Activated CD4-positive, CD25-positive, alpha-beta regulatory T cell (primary cell): ENCODE measurements around the gene MCRIP2.

Experiments used
- DNase-seq, 4 experiments: peaks; one replicate each; lab custom pipeline; 2025; lab: John Stamatoyannopoulos, UW

Gene MCRIP2

GRCh38 chr16:616733-617586 lies 24.7 kb upstream of the MCRIP2 start:
- DNase-seq: no peak

GRCh38 chr16:617855-618254 lies 23.8 kb upstream of the MCRIP2 start:
- no peak for DNase-seq

- no peak for DNase-seq
Measured at GRCh38 chr16:619476-620100, 22.0 kb upstream of the MCRIP2 start.

- DNase-seq: no peak
Measured at GRCh38 chr16:620700-621525, 20.7 kb upstream of the MCRIP2 start.

GRCh38 chr16:621526-622105 lies 20.0 kb upstream of the MCRIP2 start:
- DNase-seq: no peak

- no peak for DNase-seq
Measured at GRCh38 chr16:622920-623280, 18.7 kb upstream of the MCRIP2 start.

- no peak for DNase-seq
Measured at GRCh38 chr16:624526-625070, 17.0 kb upstream of the MCRIP2 start.

- no peak for DNase-seq
Measured at GRCh38 chr16:625117-625976, 16.3 kb upstream of the MCRIP2 start.

GRCh38 chr16:625977-626765 lies 15.5 kb upstream of the MCRIP2 start:
- no peak for DNase-seq

- DNase-seq: no peak
Measured at GRCh38 chr16:626787-627453, 14.7 kb upstream of the MCRIP2 start.

- no peak for DNase-seq
Measured at GRCh38 chr16:627454-628239, 14.0 kb upstream of the MCRIP2 start.

GRCh38 chr16:628321-629061 lies 13.1 kb upstream of the MCRIP2 start:
- DNase-seq: no peak

- no peak for DNase-seq
Measured at GRCh38 chr16:629185-629832, 12.3 kb upstream of the MCRIP2 start.

- no peak for DNase-seq
Measured at GRCh38 chr16:629833-630248, 11.8 kb upstream of the MCRIP2 start.

- no peak for DNase-seq
Measured at GRCh38 chr16:630249-630814, 11.3 kb upstream of the MCRIP2 start.

- DNase-seq: no peak
Measured at GRCh38 chr16:630815-631405, 10.7 kb upstream of the MCRIP2 start, which contains the start of gene WFIKKN1. Gene WFIKKN1 (plus strand): TSS chr16:630985. CDS start chr16:631254, 269 bp downstream.
